GM08714 (cell line): ENCODE measurements around the gene SPATA3.

Experiments
- H3K4me3 ChIP-seq: fragments of 200-500 bp; sonication (Bioruptor generic); 2 replicates; pipeline ENCODE4 v1.5.1; 2014; ENCODE audit warnings: mild to moderate bottlenecking, low read length, inconsistent platforms
- ZNF274 ChIP-seq: IDR thresholded peaks from 2 replicates; pipeline ENCODE4 v1.6.1; 2012; ENCODE audit warnings: mild to moderate bottlenecking, low read depth, low read length

SPATA3 gene

DNA sequence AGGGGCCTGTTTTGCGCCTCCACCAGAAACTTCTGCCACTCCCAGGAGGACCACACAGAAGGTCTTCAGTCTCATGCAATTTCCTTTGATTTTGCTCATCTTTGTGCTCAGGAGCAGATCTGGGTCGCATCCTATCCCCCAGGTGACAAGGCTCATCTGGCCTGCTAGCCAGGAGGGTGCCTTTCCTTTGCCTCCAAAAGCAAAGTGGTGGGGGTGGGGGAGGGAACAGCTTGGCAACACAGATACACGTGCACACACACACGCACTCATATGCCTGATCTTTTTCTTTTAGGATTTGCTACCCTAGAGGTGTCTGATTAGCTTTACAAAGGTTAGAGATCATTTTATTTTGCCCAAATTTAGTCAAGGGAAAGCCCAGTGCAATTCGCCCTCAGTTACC is 13.8 kb upstream of the SPATA3 start:
- TF ChIP-seq ZNF274, result no peak
- no peak overlapping the region for H3K4me3 ChIP-seq

DNA sequence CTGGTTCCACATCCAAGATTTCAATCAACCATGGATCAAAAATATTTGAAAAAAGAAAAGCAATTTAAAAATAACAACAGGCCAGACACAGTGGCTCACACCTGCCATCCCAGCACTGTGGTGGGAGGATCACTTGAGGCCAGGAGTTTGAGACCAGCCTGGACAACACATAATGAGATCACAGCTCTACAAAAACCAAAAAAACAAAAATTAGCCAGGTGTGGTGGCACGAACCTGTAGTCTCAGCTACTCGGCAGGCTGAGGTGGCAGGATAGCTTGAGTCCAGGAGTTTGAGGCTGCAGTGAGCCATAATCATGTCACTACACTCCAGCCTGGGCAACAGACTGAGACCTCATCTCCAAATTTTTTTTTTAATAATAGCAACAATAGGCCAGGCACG is 13.4 kb upstream of the SPATA3 start:
- TF ChIP-seq ZNF274, result no peak
- H3K4me3 ChIP-seq, result no peak overlapping the region

DNA sequence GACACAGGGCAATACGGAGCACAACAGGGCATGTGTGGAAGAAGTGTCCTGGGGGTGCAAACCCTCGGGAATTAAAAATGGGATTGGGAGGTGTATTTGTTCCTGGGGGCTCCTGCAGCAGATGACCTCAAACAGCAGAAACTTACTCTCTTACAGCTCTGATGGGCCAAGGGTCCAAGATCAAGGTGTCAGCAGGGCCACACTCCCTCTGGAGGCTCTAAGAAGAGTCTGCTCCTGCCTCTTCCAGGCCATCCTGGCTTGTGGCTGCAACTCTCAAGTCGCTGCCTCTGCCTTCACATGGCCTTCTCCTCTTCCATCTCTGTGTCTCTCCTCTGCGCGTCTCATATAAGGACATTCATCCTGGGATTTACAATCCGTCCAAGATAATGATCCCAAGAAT is 12.4 kb upstream of the SPATA3 start:
- no peak overlapping the region for H3K4me3 ChIP-seq
- TF ChIP-seq ZNF274, result no peak

DNA sequence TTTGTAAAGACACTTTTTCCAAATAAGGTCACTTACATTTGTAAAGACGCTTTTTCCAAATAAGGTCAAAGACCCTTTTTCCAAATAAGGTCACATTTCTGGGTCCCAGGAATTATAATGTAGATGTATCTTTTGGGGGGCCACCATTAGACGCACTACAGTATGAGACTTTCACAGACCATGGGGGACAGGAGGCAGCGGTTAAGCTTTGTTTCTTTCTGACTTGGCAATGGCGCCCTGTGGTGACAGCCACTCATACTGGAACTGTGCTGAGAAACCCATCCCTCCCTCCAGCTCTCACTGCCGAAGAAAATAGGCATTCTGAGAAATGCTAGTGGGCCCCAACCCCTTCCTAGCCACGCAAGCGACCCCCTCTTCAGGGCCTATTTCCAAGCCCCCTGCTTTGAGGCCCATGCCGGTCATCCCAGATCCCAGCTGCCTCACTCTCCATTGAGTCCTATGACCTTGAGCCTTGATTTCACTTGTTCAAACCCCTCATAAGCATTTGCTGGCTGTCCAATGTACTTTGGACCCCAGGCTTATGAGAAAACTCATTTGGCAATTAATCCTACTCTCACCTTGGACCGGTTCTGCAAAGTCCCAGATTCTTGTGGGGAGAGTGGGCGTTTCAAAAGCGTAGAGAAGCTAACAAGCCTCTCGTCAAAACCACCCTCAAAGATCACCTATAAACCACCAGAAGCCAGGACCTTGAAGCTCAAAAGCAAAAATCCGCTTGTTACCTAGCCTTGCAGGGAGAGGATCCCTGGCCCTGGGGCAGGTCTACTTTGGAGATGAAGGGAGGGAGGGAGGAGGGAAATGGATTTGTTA is 11.3 kb upstream of the SPATA3 start:
- no peak overlapping the region; the same call in 1 of the 2 replicates for H3K4me3 ChIP-seq
- TF ChIP-seq ZNF274, result no peak

DNA sequence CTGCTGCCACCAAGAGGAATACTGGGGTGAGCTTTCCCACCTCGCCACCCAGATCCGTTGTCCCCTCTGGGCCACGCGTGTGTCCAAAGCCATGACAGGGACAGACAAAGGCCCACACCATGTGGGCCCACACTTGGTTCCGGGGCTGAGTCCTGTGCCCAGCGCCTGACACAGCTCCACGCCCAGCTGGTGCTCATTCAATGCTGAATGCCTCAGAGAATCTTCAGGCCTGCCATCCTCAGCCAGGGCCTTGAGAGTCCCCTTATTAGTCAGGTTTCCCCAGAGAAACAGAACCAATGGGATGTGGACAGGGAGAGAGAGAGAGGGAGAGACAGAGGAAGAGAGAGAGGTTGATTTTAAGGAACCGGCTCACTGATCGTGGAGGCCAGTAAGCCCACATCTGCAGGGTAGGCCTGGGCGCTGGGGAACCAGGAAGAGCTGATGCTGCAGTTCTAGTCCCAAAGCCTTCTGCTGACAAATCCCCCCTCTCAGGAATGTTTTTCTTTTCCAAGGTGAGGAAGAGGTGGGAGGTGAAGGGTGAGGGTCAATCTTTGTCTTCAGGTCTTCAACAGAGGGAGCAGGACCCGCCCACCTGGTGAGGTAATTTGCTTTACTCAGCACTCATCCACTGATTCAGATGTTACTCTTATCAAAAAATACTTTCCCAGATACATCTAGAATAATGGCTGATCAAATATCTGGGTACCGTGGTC is 10.2 kb upstream of the SPATA3 start:
- no peak overlapping the region for H3K4me3 ChIP-seq
- no peak for TF ChIP-seq ZNF274

DNA sequence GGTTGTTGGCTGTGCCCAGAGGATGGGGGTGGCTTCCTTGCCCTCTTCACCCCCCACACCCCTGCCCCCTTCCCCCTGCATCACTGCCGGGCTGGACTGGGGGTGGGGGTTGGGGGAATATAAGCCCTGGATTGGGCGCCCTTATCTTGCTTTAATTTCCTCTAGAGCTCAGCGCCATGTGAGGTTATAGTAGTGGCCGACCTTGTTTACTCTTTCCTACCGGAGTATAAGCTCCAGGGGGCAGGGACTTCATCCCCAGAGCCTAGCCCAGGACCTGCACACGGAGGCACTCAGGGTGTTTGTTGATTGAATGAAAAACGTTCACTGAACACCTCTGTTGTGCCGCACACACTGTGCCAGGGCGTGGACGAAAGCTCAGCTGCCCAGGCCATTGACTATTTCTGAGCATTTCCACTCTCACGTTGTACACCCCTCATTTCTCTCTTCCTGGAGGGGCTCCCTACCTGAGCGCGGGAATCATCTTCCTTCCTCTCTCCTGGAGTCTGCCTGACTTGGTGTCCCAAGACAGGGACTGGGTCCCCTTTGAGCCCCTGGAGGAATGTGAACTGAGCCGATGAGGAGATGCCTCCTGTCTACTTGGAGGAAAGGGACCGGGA is 9.3 kb upstream of the SPATA3 start:
- TF ChIP-seq ZNF274, result no peak
- H3K4me3 ChIP-seq, result peak overlapping the region; percentile 31; the same call in 1 of the 2 replicates

DNA sequence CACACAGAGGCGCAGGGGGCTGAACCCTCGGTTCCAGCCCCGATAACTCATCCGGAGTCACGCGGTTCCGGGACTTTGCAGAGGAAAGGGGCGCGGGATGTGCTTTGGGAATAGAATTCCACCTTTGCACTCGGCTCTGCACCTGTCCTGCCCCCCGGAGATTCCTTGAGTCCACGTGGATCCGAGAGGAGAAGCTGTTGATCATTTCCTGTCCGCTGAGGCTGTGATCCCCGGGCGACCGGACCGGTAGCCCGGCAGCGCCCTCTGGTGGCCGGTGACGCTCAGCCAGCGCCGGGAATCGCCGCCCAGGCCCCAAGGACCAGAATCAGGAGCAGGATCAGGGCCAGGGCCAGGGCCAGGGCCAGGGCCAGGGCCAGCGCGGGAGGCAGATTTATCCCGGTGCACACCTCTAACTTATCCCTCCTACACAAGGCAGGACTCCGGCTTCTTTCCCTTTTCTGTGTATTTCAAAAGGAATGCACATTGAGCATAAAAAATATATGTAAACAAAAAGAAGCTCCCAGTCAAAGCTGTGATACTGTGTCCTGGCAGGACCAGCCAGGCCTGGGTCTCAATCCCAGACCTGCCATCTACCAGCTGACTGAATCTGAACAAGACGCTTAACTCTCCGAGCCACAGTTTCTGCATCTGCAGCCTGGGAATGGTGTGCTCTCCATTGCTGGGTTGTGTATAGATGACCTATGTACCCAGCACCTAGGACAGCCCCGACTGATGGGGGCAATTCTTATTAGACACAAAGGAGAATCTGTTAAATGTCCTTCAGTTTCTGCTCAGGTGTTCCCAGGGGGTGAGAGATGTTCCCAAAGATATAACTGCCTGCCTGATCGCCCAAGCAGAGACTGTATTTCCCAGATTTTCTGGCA is 8.5 kb upstream of the SPATA3 start:
- no peak for TF ChIP-seq ZNF274
- peak overlapping the region; percentile 31; the same call in 1 of the 2 replicates for H3K4me3 ChIP-seq

DNA sequence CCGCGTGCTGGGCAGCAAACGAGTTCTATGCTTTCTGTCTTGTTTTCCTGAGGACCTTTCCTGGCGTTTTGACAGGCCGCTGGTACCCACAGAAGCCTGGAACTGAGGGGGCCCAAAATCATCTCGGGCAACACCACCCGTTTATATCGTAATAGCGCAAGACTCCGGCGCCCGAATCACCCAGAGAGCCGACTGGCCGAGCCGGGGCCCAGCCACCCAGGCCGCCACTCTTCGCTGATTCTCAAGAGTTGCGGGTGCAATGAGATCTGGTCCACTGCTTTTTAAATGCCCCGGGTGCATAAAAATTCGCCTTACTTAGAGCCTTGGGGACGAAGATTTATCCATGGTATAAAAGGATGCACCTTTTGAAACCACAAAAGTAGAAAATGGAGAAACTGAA is 6.2 kb upstream of the SPATA3 start:
- no peak for TF ChIP-seq ZNF274
- H3K4me3 ChIP-seq, result no peak overlapping the region

DNA sequence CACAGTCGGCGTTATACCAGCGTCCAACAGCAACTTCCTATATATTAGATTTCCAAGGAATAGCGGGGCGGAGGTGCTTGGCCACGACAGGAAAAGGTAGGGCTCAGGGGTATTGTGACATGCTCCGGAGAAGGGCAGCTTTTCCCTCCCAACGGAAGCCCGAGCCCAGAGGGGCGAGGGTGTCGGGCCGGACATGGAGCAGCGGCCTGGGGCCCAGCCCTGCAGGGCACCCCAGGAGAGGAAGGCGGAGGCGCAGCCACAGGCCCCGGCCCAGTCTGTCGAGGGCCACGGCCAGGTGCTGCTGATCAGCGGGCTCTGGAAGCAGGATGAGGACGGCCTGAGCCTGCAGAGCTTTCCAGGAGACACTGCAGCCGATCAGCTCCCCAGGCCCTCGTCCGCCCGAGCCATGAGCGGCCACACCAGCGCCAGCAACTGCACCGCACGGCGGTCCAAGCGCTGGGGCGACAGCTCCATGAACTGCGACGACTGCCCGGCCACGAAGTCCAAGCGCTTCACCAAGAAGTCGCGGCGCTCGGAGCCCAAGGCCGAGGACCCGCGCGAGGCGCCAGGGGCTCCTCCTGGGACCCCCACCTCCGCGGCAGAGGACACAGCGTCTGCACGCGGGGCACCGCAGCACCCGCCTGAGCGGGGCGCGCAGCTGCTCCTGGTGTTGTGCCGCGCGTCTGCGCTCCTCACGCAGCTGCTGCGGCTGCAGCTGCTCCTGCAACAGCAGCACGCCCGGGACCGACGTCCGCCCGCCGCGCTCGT is 5.6 kb upstream of the SPATA3 start:
- H3K4me3 ChIP-seq, result no peak overlapping the region
- no peak for TF ChIP-seq ZNF274

DNA sequence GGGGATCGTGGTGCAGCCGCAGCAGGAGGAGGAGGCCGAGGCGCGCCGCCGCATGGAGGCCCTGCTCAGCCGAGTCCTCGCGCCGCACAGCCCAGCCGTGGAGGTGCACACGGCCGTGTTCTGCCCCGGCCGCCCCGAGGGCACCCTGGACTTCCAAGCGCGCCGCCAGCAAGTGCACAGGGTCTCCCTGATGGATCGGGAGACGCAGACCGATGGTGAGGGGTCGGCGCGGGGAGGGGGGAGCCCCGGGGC is 5.1 kb upstream of the SPATA3 start:
- H3K4me3 ChIP-seq, result no peak overlapping the region
- no peak for TF ChIP-seq ZNF274

DNA sequence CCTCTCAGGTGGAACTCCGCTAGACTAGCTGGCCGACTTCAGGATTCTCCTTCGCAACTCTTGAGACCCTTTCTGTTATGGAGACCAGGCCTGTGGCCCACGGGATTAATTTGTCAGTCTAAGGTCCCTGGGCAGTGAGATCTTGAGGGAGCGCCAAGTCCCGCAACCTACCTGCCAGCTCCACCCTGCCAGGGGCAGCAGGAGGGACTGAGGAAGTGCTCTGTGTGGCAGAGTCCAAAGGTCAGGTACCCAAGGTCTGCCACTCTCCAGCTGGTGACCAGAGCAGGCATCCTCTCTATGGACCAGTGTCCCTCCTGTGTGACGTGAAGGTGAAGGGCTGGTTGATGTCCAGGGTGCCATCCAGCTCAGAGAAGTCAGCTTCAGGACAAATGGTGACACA is 4.3 kb upstream of the SPATA3 start:
- no peak overlapping the region for H3K4me3 ChIP-seq
- no peak for TF ChIP-seq ZNF274

DNA sequence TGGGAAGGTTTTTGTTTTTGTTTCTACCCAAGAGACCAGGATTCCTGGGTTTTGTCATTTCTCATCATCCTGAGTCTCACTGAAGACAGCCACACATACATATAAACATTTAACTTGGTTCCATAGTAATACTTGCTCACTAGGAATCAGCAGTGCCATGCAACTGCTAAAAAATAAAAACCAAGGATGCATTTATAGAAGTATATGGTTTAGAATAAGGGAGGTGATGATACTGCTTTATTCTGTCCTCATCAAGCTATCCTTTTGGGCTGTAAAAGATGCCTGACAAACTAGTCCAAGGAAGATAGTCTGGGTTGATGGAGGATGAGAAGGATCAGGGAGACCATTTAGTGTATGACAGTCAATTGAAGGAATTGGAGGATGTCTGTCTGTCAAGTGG is 740 bp downstream of the SPATA3 start:
- no peak for TF ChIP-seq ZNF274
- no peak overlapping the region for H3K4me3 ChIP-seq

DNA sequence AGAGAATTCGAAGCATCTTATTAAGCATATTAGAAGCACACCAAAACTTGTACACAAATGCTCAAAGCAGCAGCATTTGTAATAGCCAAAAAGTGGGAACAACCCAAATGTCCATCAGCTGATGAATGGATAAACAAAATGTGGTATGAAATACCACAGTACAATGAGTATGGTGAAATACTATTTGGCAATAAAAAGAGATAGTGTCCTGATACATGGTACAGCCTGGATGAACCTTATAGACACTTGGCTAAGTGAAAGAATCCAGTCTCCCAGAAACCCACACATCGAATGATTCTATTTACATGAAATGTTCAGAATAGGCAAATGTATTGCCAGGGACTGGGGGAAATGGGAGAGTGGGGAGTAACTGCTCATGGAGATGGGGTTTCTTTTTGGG is 3.0 kb downstream of the SPATA3 start:
- TF ChIP-seq ZNF274, result no peak
- H3K4me3 ChIP-seq, result no peak overlapping the region
